Kidney epithelial cell (primary cell): Measurements from ENCODE around the gene CDX1. TPM values are rescaled to one million over a fixed set of nuclear protein-coding genes. Genes with fewer than 3 reads are reported as not detected.

Source experiments
- DNase-seq: peaks from one replicate; pipeline ENCODE4 v3.0.0-alpha.2; 2010; ENCODE audit warnings: low read depth
- H3K27me3 ChIP-seq: 2 replicates; pipeline ENCODE4 v1.6.0; 2011; ENCODE audit warnings: low read length; ENCODE audit not compliant: control insufficient read depth, insufficient read depth
- H3K36me3 ChIP-seq: 2 replicates; pipeline ENCODE4 v1.5.1; 2011; ENCODE audit warnings: low read length; ENCODE audit not compliant: control insufficient read depth, insufficient read depth
- H3K4me3 ChIP-seq: 2 replicates; pipeline ENCODE4 v1.5.1; 2011; ENCODE audit warnings: low read depth, mild to moderate bottlenecking, control low read depth, low read length
- CTCF ChIP-seq: IDR thresholded peaks from 2 replicates; pipeline ENCODE4 v1.5.1; 2011; ENCODE audit warnings: mild to moderate bottlenecking, moderate library complexity, low read length, control low read depth, inconsistent platforms; ENCODE audit not compliant: insufficient read depth, poor library complexity, severe bottlenecking
- total RNA-seq: library from RNA; depleted of rRNA; stranded (reverse); fragments of >200 nt; gene quantifications from 2 replicates; pipeline ENCODE4 v1.2.3, GENCODE V29; 2015

Gene CDX1
- total RNA-seq, 1 donor from 2014 or later: 0.33 TPM

- DNase-seq: no peak
- H3K36me3 ChIP-seq: no peaks in the 10 kb centered on the region
- TF ChIP-seq CTCF: no peak
- no peaks in the 10 kb centered on the region for H3K27me3 ChIP-seq
- H3K4me3 ChIP-seq: no peak overlapping the region
These were observed 39.7 kb downstream of the CDX1 start for GRCh38 chr5:150206098-150206778.

- H3K36me3 ChIP-seq: no peaks in the 10 kb centered on the region
- H3K27me3 ChIP-seq: no peaks in the 10 kb centered on the region
- no peak overlapping the region for H3K4me3 ChIP-seq
- TF ChIP-seq CTCF: no peak
- no peak for DNase-seq
These were observed 40.2 kb downstream of the CDX1 start for GRCh38 chr5:150206779-150207115.

- H3K4me3 ChIP-seq: no peak overlapping the region
- TF ChIP-seq CTCF: no peak
- no peak for DNase-seq
- no peaks in the 10 kb centered on the region for H3K36me3 ChIP-seq
- no peaks in the 10 kb centered on the region for H3K27me3 ChIP-seq
These were observed 41.9 kb downstream of the CDX1 start for GRCh38 chr5:150208187-150209098.

- no peak for TF ChIP-seq CTCF
- Histone ChIP-seq H3K4me3 (no peak overlapping the region), H3K36me3 (no peaks in the 10 kb centered on the region), H3K27me3 (no peaks in the 10 kb centered on the region)
- peak; percentile 18 for DNase-seq
These were observed 42.6 kb downstream of the CDX1 start for GRCh38 chr5:150209099-150209635.

GRCh38 chr5:150210644-150211043 lies 44.1 kb downstream of the CDX1 start:
- no peak for DNase-seq
- Histone ChIP-seq H3K36me3 (no peaks in the 10 kb centered on the region), H3K4me3 (no peak overlapping the region), H3K27me3 (no peaks in the 10 kb centered on the region)
- no peak for TF ChIP-seq CTCF
